HG03575 (cell line): Measurements from ENCODE around the gene TBX5.

Experiments used
- ATAC-seq: cut with Tn5 transposase; IDR thresholded peaks from one replicate; pipeline ENCODE4 v1.9.1; 2021; ENCODE audit not compliant: unreplicated experiment, insufficient number of reproducible peaks, low FRiP score; ENCODE audit errors: extremely low read depth

The TBX5 gene

GRCh38 chr12:114408471-114408885 is 2.5 kb upstream of the TBX5 start:
- no peak for ATAC-seq

DNA sequence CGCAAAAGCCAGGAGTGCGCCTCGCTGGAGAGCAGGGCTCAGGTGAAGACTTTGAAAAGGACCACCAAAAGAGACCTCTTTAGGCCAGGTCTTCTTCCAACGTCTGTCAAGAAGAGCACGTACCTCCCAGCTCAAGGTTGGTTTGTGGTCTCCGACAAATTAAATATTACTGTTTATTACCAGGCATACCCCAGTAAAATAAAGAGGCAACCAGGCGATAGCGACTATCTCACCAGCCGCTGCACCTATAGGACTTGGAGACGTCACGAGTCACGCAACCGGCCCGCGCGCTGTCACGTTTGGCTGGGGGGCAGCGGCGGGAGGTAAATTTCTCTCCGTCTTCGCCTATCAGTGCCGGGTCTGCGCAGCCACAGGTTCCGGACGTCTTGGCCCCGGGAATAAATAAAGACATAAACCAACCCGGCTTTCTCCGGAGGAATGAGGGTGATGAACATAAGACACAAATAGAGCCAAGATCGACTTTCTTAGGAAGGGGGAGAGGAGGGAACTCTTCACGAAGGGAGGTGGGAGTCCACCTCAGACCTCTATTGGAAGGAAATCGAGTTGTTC is 2.0 kb upstream of the TBX5 start:
- no peak for ATAC-seq

DNA sequence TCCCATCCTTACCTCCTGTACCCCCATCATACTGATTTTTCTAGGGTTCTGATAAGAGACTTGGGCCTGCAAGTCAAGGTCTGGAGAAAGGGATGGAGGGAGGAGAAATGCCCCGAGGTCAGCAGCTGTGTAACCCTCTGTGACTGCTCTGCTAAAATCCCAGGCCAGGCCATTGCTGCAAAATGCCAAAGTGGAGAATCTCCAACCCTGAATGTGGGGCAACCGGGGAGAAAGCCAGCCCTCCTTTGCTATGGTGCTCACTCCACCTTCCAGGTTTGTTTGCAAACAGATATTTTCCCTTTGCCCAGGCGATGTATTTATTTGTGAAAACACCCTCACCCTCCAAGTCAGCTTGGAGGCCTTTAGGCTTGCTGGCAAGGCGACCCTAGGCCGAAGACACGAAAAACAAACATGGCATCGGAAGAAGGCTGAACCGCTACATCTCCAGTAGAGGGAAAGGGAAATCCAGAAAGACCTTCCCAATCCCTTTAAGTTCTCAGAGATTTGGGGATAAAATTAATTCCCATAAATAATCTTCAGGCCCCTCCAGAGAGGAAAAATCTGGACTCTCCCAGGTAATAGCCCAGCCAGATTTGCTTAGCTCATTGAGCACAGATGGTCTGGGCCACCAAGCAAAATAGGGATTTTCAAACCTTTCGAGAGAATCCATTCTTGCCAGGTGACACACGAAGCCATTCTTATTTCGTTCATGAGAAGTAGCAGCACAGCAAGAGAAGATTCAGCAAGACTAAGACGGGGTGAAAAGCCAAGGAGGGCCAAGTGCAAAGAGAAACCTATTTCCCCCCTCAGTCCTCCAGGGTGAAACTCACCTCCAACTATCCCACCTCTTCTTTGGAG is 1.3 kb upstream of the TBX5 start:
- no peak for ATAC-seq

GRCh38 chr12:114406316-114406983 is 506 bp upstream of the TBX5 start:
- no peak for ATAC-seq

GRCh38 chr12:114404926-114405518 is 922 bp downstream of the TBX5 start:
- no peak for ATAC-seq

GRCh38 chr12:114404083-114404925 is 1.6 kb downstream of the TBX5 start:
- no peak for ATAC-seq

DNA sequence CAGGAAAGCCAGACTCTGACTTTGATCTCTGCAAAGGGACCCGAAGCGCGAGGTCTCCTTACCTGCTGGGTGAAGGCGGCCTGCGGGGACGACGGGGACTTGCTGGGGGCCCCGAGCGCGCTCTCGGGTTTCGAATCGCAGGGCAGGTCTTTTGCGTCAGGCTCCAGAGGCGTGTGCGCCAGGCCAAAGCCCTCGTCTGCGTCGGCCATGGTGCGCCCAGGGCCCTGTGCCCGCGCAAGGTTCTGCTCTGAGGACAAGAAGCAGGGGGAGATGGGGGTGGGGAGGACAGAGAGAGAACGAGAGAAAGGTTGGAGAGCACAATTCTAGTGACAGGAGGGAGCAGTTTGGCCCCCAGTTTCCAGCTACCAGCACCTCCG is 2.3 kb downstream of the TBX5 start:
- no peak for ATAC-seq

- no peak for ATAC-seq
Observed at GRCh38 chr12:114403011-114403689, 2.8 kb downstream of the TBX5 start.

- no peak for ATAC-seq
Observed at GRCh38 chr12:114402084-114402717, 3.7 kb downstream of the TBX5 start.

- no peak for ATAC-seq
Observed at GRCh38 chr12:114401328-114402083, 4.4 kb downstream of the TBX5 start.

DNA sequence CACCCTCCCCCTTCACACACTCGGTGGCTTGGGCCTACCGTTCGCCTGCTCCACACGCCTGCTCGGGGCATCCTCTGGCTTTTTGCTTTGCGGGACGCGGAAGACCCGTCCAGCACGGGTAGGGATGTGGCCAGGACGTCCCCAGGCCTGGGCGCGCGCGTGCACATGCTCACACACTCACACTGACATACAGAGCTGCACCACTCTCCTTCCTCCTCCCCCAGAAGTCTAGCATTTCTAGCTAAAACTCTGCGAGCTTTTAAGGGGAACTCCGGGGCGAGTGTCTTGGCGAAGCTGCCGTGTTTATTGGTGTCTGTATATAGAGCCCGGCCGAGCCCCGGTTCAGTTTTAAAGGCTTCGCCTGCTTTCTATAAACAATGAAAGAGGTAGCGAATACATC is 5.0 kb downstream of the TBX5 start:
- ATAC-seq: no peak

DNA sequence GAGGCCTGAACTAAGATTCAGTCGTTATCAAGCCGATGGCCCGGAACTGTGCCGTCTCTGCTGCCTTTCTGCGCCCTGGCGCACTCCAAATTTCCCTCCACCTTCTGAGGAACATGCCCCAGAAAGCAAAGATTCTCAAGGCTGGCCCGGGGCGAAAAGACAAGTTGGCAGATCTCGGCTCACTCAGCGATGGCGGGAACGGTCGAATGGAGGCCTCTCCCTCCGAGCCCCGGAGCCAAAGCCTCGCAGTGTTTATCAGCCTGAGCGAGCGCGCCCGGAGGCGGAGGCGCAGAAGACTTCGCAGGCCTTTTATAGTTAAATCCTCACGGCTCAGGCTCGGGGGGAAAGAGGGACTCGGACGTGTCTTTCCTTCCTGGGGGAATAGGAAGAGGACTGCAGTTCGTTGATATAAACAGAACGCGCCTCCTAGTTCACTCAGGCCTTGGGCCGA is 5.6 kb downstream of the TBX5 start:
- no peak for ATAC-seq

GRCh38 chr12:114399664-114400211 is 6.2 kb downstream of the TBX5 start:
- no peak for ATAC-seq

DNA sequence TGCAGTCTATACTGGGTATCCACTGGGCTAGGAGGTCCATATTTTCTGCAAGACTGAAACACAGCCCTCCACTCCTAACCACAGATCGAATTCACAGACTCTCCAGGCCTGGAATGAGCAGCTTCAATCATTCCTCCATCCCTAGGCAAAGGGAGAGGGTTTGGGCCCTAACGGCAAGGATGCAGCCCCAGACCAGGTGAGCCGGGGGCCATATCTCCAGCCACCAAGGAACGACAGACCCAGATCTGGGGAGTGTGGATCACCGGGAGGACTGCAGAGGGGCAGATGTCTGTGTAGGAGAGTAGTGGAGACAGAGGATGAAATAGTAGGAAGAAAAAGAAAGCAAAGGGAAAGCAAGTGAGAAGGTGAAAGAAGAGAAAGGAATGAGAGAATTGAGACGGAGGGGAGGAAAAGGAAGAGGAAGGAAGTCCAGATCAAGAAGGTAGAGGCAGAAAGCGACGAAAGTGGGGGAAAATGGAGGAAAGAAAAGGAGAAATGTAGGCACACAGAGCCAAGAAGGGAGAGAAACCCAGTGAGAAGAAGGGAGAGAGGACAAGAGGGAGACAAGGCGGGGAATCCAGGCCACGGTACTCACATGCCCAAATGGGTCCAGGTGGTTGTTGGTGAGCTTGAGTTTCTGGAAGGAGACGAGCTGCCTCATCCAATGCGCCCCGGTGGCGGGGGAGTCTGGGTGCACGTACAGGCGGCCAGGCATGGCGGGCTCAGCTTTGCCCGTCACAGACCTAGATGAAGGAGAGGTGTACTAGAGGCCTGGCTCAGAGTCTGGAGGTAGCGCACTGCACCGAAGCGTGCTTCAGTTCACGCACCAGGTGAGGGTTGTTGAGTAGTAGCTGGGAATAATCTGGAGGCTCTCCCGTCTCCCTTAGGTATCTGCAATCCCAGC is 7.7 kb downstream of the TBX5 start:
- no peak for ATAC-seq

DNA sequence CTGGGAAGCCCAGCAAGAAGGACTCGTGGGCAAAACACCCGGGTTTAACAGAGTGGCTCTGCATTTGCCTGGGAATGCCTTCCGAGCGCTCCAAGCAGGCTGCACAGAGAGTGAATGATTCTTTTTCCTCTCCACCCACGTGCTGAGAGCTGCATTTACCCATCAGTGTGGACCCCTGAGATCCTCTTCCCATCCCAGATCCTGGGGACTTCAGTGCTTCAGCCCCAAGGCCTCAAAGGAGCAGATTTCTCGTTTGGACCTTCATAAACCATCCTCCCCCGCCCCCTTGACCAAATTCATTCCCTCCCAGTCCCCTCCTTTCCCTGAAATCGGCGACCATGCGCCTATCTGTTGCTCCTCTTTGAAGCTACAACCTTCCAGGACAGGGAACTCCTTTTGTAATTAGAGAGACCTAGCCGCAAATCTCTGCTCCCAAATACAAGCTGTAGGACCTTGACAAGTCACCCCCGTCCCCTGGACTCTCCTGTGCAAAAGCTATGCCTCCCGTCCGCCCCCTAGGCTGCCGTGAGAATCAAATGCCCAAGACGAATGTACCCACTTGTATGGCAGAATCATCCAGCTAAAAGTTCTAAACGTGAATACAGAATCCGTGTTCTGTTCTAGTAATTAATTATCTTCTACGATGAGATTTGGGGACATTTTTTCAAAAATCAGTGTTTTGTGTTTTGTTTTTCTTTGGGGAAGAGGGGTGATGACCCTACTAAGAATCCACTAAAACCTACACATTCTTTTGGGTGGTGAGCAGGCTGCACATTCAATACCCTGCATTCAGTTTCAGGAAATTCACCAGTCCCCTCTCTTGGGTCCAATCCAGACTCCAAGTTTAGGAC is 8.8 kb downstream of the TBX5 start:
- ATAC-seq: no peak
